ENCODE data around the gene ITSN2. TPM values are rescaled to one million over a fixed set of nuclear protein-coding genes. Genes with fewer than 3 reads are reported as not detected.

Gene ITSN2
- total RNA-seq, 1 experiment from 2014 or later: 26.5 TPM

DNA sequence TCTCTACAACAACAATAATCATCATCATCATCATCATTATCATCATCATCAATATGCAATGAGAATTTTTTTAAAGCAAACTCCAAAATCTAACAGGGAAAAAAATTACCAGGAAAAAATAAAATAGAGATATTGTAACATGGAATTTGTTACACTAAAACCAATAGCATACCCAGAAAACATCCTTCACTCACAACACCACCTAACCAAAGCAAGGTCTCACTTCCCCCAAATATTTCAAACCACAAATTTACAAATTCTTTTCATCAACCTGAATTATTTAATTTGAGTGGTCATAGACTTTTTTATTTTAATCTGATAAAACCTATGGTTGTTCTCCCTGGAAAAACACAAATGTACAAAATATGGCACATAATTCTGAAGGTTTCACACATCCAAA lies 11.2 kb downstream of the ITSN2 start (continued):
- TF ChIP-seq, protein P1, sequence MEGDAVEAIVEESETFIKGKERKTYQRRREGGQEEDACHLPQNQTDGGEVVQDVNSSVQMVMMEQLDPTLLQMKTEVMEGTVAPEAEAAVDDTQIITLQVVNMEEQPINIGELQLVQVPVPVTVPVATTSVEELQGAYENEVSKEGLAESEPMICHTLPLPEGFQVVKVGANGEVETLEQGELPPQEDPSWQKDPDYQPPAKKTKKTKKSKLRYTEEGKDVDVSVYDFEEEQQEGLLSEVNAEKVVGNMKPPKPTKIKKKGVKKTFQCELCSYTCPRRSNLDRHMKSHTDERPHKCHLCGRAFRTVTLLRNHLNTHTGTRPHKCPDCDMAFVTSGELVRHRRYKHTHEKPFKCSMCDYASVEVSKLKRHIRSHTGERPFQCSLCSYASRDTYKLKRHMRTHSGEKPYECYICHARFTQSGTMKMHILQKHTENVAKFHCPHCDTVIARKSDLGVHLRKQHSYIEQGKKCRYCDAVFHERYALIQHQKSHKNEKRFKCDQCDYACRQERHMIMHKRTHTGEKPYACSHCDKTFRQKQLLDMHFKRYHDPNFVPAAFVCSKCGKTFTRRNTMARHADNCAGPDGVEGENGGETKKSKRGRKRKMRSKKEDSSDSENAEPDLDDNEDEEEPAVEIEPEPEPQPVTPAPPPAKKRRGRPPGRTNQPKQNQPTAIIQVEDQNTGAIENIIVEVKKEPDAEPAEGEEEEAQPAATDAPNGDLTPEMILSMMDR (IDR thresholded peaks at IDR 0.05 in 2 of 3, conservative IDR thresholded peaks at IDR 0.05 in 1 of 3; ENCODE audit: borderline replicate concordance in 1 of 3, insufficient read depth in 1 of 3, low read depth in 2 of 3, low read length in 2 of 3): no peak
- TF ChIP-seq RAD21 (IDR thresholded peaks at IDR 0.05; ENCODE audit: low read depth): no peak
- no peak for TF ChIP-seq CBX3 (IDR thresholded peaks at IDR 0.05; ENCODE audit: low read depth)
- no peak for TF ChIP-seq JUND (IDR thresholded peaks at IDR 0.05)
- no peak for TF ChIP-seq SP1 (IDR thresholded peaks at IDR 0.05; ENCODE audit: low read depth)
- no peak for TF ChIP-seq ZFX (IDR thresholded peaks at IDR 0.05)
- TF ChIP-seq EGR1 (IDR thresholded peaks at IDR 0.05; ENCODE audit: low read depth): no peak
- no peak for TF ChIP-seq SIN3A (IDR thresholded peaks at IDR 0.05; ENCODE audit: low read depth)
- no peak for TF ChIP-seq CEBPB (IDR thresholded peaks at IDR 0.05; ENCODE audit: low read depth)
- no peak for TF ChIP-seq POLR2AphosphoS5 (IDR thresholded peaks at IDR 0.05; ENCODE audit: low read depth, low read length)
- TF ChIP-seq, protein P2, sequence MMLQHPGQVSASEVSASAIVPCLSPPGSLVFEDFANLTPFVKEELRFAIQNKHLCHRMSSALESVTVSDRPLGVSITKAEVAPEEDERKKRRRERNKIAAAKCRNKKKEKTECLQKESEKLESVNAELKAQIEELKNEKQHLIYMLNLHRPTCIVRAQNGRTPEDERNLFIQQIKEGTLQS (IDR thresholded peaks at IDR 0.05): no peak

DNA sequence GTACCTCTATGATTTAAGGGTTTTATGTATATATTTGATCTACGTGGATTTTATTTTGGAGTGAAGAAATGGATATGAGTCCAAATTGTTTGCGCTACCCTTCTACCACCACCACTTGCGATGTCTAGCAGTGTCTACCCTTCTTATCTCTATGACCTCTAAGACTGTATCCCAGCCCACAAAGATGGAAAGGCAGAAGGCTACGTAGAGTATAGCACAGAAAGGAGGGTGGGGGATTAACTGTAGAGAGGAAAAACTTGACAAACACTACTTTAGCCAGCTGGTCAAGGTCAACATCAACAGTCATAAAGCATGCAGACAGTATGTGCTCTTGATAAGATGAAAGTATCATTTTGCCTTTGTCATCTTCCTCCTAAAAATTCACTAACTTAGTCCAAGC lies 14.4 kb downstream of the ITSN2 start:
- Histone ChIP-seq H3K36me3 (ENCODE audit: control insufficient read depth in 1 of 2, insufficient read depth in 2 of 2, low read length in 2 of 2) (no peaks in the 10 kb centered on the region), H2AFZ (ENCODE audit: low read depth, low read length, poor library complexity, severe bottlenecking) (no peak overlapping the region), H3K27me3 (ENCODE audit: insufficient read depth, low read length) (no peaks in the 10 kb centered on the region), H3K4me3 (replicated peaks in 1 of 2; ENCODE audit: low read depth in 1 of 2, low read length in 2 of 2) (no peak overlapping the region), H4K20me1 (ENCODE audit: insufficient read depth) (no peaks in the 10 kb centered on the region), H3K4me2 (ENCODE audit: low read length) (no peak overlapping the region), H3K79me2 (ENCODE audit: insufficient read depth, low read length) (peaks cover 45% of the 10 kb centered on the region), H3K9ac (ENCODE audit: low read length) (no peak overlapping the region), H3K9me2 (ENCODE audit: insufficient read depth) (no peaks in the 10 kb centered on the region), H3K9me3 (ENCODE audit: control insufficient read depth in 1 of 2, insufficient read depth in 1 of 2, low read depth in 1 of 2, low read length in 2 of 2) (no peaks in the 10 kb centered on the region), H3K4me1 (ENCODE audit: control insufficient read depth in 1 of 2, insufficient read depth in 2 of 2, low read length in 2 of 2) (no peaks in the 10 kb centered on the region), H3K27ac (ENCODE audit: low read depth, low read length) (no peak overlapping the region)
- intact Hi-C loops (cut with micrococcal nuclease): no loop called here
- CTCF ChIA-PET: no interaction called here
- RAD21 ChIA-PET (ENCODE audit: low non-redundant PET in 1 of 2, low total read pairs in 2 of 2, uncharacterized antibody in 2 of 2, unreplicated experiment in 2 of 2): no interaction called here
- POLR2A ChIA-PET: no interaction called here
- BruUV-seq (replicated peaks): no TSS peak
- no peak for ATAC-seq
- no peak for TF ChIP-seq ZNF274 (IDR thresholded peaks at IDR 0.05; ENCODE audit: low read depth, low read length)
- TF ChIP-seq FOSL1 (IDR thresholded peaks at IDR 0.05; ENCODE audit: low read depth): no peak
- DNase-seq (ENCODE audit: low read depth, low spot score): no peak

All from HCT116 (cell line).